GM12874 (cell line): ENCODE data around the gene TLCD3B.

ENCODE experiments used
- TF ChIP-seq, protein P1 (sequence below): IDR thresholded peaks from 2 replicates; pipeline ENCODE4 v1.5.1; 2011; ENCODE audit warnings: low read depth, mild to moderate bottlenecking, control low read depth, low read length, moderate library complexity; ENCODE audit not compliant: insufficient read depth

TLCD3B gene

DNA sequence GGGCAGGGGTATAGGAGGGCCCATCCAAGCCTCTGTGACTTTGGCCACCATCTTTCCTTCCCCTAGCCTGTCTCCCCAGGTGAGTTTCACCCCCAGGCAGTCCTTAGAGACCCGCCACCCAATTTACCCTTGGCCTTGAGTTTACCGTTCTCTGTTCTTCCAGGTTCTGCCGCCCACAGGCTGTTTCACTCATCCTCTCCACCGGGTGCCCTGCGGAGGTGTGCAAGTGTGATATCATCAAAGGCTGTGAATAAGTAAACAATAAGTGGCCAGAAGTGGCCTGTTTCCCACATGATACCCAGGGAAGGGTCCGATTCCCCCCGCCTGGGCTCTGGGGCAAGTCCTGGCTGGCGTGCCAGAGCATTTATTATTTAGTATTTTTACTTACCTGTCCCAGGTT is 15.1 kb upstream of the TLCD3B start:
- TF ChIP-seq, protein P1, sequence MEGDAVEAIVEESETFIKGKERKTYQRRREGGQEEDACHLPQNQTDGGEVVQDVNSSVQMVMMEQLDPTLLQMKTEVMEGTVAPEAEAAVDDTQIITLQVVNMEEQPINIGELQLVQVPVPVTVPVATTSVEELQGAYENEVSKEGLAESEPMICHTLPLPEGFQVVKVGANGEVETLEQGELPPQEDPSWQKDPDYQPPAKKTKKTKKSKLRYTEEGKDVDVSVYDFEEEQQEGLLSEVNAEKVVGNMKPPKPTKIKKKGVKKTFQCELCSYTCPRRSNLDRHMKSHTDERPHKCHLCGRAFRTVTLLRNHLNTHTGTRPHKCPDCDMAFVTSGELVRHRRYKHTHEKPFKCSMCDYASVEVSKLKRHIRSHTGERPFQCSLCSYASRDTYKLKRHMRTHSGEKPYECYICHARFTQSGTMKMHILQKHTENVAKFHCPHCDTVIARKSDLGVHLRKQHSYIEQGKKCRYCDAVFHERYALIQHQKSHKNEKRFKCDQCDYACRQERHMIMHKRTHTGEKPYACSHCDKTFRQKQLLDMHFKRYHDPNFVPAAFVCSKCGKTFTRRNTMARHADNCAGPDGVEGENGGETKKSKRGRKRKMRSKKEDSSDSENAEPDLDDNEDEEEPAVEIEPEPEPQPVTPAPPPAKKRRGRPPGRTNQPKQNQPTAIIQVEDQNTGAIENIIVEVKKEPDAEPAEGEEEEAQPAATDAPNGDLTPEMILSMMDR = no peak

GRCh38 chr16:30041841-30042240 is 10.8 kb upstream of the TLCD3B start:
- TF ChIP-seq, protein P1 = peak; percentile 26; the same call in 1 of the 2 replicates

DNA sequence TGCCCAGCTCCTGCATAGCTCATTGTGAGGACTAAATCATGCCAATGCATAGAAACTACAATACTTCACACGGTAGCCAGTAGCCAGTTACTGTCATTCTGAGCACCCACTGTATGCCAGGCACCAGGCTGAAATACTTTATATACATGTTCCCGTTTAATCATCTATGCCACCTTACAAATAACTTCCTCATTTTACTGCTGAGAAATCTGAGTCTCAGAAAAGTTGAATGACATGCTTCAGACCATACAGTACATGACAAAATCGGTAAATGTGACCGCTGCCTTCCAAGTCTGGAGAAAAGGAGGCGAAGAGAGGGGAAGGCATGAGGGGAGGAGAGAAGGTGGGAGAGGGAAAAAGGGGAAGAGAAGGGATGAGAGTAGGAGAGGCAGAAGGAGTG is 9.2 kb upstream of the TLCD3B start:
- TF ChIP-seq, protein P1 = no peak

DNA sequence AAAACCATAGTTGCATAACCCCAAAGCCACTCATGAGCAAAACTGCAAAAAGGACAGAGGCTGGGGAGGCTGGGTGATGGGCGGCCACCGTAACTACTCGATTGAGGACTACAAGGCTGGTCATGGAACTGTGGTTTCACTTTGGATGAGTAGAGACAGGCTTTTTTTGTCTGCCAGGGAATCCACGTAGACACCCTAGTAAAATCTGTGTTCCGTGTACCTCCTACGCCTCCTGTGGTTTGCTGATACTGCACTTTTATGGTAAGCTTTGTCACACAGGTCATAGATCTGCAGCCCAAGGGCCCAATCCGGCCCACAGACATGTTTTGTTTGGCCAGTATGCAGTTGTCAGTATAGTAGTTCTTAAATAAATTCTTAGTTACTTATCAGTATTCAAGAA is 2.2 kb upstream of the TLCD3B start:
- TF ChIP-seq, protein P1 = no peak

GRCh38 chr16:30032083-30032819 is 1.2 kb upstream of the TLCD3B start:
- TF ChIP-seq, protein P1 = peak; percentile 83

DNA sequence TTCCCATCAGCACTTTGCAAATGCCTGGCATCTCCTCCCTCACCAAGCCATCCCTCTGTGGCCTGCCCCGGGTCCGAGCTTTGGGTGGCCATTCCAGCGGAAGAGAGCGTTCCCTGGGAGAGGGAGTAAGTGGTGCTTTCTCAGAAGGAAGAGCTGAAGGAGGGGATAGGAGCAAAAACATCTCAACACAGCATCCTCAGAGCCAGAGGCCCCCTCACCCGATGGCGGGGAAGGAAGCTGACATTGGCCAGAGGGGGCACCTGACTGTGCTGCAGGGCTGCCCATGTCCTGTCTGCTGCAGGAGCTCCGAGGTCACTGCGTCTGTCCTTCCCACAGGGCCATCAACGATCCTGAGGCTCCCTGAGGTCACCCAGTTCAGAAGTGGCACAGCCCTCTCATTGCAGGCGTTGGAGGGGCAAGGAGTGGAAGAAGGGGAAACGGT is 427 bp upstream of the TLCD3B start:
- TF ChIP-seq, protein P1 = no peak

GRCh38 chr16:30030011-30030685 is 923 bp downstream of the TLCD3B start:
- TF ChIP-seq, protein P1 = no peak
